GM11168 (cell line): ENCODE measurements around the gene OSBPL6.
"Not testable (repeated sequence)": the region's sequence is repeated elsewhere in the genome, so short reads cannot be mapped to it uniquely, and the experiment has no call there.

Source experiments
- in situ Hi-C: fragments of 300-500 bp; cut with MboI; formaldehyde crosslinking; loops from one replicate; pipeline ENCODE4 v1.12.0; 2022; ENCODE audit warnings: low sequenced_read_pairs; ENCODE audit not compliant: unreplicated experiment

OSBPL6 gene

GRCh38 chr2:178195390-178196166, 1.3 kb downstream of the OSBPL6 start:
- in situ Hi-C loops = no loop called here

DNA sequence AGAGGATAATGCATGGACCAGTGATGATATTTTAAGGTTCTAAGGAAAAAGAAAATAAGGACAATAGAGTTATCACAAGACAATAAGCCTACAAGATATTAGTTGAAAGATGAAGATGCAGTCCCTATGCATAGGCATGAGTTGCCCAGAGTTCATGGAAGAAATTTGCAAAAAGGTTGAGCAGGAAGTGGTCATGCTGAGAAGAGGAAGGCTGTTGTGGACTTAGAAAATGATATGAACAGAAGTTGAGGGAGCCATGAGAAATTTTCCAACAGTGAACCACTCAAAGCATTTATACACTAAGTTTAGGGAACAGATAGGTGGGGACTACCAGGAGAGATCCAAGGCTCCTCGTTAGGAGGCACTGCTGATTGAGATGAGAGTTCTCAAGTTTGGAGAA, 3.5 kb downstream of the OSBPL6 start:
- in situ Hi-C loops = no loop called here

GRCh38 chr2:178198441-178198840, 4.1 kb downstream of the OSBPL6 start:
- in situ Hi-C loops = not testable (repeated sequence)

DNA sequence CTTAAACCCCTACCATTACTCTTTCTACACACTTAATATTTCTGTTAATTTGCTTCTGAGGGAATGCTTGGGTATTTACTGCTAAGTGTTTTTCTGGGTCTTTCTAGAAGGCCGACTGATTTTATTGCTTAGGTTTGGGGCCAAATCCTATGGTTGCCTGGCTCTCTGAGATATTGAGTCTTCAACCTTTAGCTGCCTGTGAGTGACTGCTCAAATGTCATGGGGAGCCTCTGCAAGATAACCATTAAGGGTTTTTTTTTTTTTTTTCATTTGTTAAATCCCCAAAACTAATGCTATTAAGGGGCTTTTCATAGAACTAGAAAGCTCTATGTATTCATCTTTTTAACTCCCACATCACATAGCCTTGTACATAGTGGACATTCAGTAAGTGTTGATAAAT, 5.0 kb downstream of the OSBPL6 start:
- in situ Hi-C loops = no loop called here

DNA sequence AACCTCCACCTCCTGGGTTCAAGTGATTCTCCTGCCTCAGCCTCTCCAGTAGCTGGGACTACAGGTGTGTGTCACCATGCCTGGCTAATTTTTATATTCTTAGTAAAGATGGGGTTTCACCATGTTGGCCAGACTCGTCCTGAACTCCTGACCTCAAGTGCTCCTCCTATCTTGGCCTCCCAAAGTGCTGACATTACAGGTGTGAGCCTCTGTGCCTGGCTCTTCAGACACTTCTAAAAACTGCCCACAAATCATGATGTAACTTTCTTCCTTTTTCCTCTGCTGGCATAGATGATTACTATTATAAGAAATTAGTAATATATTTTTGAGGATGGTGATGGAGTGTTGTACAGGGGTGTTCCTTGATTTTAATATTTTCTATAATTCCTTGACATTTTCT, 6.0 kb downstream of the OSBPL6 start:
- in situ Hi-C loops = no loop called here

GRCh38 chr2:178202927-178203326, 8.6 kb downstream of the OSBPL6 start:
- in situ Hi-C loops = no loop called here

DNA sequence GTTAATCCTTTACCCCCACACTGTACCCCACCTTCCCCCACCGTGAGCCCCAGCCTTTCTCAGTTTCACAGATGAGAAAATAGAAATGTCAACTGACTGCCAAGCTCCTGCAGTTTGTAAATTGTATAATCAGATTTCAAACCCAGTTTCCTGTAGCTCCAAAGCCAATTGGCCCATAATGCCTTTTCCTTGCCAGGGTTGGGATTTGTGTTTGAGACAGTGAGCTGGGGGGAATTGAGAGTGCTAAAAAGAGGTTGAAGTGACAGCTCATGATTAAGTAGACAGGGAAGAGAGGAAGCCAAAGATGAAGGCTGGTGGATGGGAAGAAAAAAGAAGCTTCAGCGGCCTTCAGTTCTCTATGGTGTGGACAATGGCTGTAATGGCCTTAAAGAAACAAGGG, 10.7 kb downstream of the OSBPL6 start:
- in situ Hi-C loops = no loop called here

DNA sequence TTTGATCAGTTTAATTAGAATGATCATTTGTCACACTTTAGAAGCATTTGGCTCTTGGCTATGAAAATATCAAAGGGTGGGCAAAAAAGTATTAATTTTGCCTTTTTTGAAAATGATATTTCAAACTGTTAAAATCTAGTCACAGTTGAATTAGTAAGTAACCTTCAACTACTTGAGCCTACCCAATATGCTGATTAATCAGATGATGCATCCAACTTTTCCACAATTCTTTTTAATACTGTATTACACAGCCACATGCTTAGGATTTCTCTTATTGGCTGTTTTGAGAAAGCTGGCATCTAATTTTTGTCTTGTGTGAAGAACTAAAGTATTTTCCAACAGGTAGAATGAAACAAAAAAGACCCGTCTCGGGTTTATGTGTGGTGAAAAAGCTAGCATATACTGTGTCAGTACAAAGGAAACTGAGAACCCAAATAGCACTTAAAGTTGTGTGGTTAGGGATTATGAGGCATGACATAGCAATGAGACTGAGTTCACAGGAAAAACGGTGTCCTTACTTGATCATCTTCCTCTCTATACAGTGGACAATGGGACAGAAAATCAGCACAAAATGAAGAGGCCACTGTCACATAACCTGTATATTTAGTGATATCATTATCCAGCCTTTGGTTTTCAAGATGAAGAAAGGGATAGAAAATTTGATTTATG, 11.7 kb downstream of the OSBPL6 start:
- in situ Hi-C loops = no loop called here

GRCh38 chr2:178208336-178208735, 14.0 kb downstream of the OSBPL6 start:
- in situ Hi-C loops = no loop called here

GRCh38 chr2:178208817-178209216, 14.5 kb downstream of the OSBPL6 start:
- in situ Hi-C loops = no loop called here

- in situ Hi-C loops = no loop called here
Measured at GRCh38 chr2:178211460-178211859, 17.1 kb downstream of the OSBPL6 start.

GRCh38 chr2:178211943-178212342, 17.6 kb downstream of the OSBPL6 start:
- in situ Hi-C loops = no loop called here

DNA sequence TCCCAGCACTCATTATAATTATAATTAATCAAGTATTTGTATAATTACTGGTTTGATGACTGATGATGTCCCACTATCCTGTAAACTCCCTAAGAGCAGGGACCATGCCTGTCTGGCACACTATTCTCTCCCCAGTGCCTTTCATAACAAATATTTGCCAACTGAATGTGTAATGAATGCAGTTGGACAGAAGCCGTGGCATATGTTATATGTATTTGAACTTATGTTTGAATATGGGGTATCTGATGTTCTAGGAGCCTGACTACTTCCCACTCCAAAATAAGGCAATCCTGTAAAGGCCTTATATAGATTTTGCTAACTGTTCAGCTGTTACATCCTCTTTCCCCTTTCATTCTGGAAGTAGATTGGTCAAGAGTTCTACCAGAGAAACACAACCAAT, 19.7 kb downstream of the OSBPL6 start:
- in situ Hi-C loops = no loop called here

- in situ Hi-C loops = no loop called here
Measured at GRCh38 chr2:178219247-178219646, 24.9 kb downstream of the OSBPL6 start.

DNA sequence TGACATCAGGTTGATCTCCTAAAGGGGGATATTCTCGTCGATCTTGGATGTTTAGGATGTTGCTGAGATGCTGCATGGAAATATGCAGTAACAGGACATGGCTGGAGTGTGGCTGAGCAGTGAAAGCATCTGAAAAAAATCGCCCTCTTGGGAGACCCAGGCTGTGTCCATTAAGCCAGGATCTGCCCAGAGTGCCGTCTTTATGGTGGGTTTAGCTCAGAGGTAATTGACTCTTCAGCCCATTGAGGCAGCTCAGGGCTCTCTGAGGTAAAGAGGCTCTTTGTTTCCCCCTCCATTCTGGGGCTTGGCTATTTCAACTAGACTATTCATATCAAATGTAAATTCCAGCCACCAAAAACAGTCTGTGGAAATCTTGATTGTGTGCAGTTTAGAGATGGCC, 26.5 kb downstream of the OSBPL6 start:
- in situ Hi-C loops = no loop called here

- in situ Hi-C loops = no loop called here
Measured at GRCh38 chr2:178221556-178221955, 27.2 kb downstream of the OSBPL6 start.

DNA sequence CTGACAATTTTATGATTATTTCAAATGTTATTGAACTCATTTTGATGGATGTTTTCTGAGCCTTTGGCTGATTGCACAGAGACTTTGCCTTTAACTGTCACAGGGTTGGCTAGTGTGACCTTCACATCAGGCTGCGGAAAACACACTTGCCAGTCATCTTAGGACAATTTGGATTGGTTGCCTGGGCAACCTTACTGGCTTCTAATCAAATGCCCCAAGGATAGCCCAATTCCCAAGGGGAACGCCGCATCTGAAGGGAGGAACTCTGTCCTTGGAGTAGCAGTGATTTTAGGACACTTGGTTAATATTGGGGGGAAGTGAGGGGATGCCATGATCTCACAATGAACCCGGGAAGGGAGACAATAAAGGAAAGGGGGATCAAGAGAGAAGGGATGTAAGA, 29.5 kb downstream of the OSBPL6 start:
- in situ Hi-C loops = no loop called here

- in situ Hi-C loops = no loop called here
Measured at GRCh38 chr2:178225006-178225805, 30.9 kb downstream of the OSBPL6 start.

- in situ Hi-C loops = no loop called here
Measured at GRCh38 chr2:178227187-178227586, 32.9 kb downstream of the OSBPL6 start.

GRCh38 chr2:178229927-178230326, 35.6 kb downstream of the OSBPL6 start:
- in situ Hi-C loops = loop anchor here (5.0 kb wide), 1 partner anchor 103 kb away; no protein-coding TSS in a partner anchor

DNA sequence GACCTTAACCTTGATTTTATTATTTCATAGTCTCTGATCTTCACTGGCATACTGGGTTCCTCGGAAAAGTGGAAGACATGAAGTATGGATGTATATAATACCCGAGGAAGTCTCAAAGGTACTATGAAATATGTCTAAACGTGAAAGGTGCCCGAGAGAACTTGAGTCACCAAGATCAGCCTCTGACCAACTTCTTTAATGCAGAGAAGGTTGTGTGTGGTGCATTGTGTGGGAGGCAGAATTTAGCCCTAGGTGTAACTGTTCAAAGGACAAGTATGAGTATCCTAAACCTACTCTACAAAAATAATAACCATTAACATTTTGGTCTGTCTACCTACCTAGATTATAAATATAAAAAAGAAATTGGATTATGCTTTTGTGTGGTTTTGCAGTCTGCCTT, 36.1 kb downstream of the OSBPL6 start:
- in situ Hi-C loops = loop anchor here (5.0 kb wide), 1 partner anchor 103 kb away; no protein-coding TSS in a partner anchor
